SIG-M5 (cell line): ENCODE data around the gene SCAMP5.

Source experiments
- DNase-seq: peaks from one replicate; lab custom pipeline; 2025; lab: John Stamatoyannopoulos, UW

The SCAMP5 gene

GRCh38 chr15:75070674-75071073 lies 75.3 kb downstream of the SCAMP5 start:
- DNase-seq = no peak
